HepG2 (cell line): ENCODE results near the gene ZNRF3. TPM values are rescaled to one million over a fixed set of nuclear protein-coding genes. Genes with fewer than 3 reads are reported as not detected.

Source experiments
- ATAC-seq: fragments of 200-7000 bp; cut with Tn5 transposase; 3 replicates; pipeline ENCODE4 v1.9.1; 2020; ENCODE audit warnings: mild to moderate bottlenecking, moderate library complexity
- BruUV-seq: library from RNA; stranded (reverse); fragments of 400-500 nt; replicated peaks from 2 replicates; lab custom pipeline; 2021; lab: Mats Ljungman, UMichigan
- CTCF ChIA-PET: fragments of 300-600 bp; formaldehyde crosslinking; extraction: SDS; loops from one replicate; lab custom pipeline; 2021; ENCODE audit warnings: low total read pairs, inconsistent platforms, low intra/inter-chr PET ratio; lab: Yijun Ruan, JAX
- POLR2A ChIA-PET: fragments of 350-600 bp; sonication (Branson Sonifier 250); formaldehyde crosslinking; loops from one replicate; lab custom pipeline; 2020; ENCODE audit warnings: antibody characterized with exemption, inconsistent platforms; lab: Yijun Ruan, JAX
- DNase-seq: peaks from one replicate; pipeline ENCODE4 v3.0.0-alpha.2; 2015; ENCODE audit warnings: low spot score
- FAIRE-seq: peaks from 3 replicates; lab custom pipeline; 2011; peaks lifted over from hg19 to GRCh38; lab: Jason Lieb, UNC
- H2AFZ ChIP-seq: one replicate; pipeline ENCODE4 v1.6.1; 2011; ENCODE audit warnings: low read length, inconsistent platforms
- H3K27ac ChIP-seq: fragments of 300-600 bp; 3 replicates; pipeline ENCODE4 v1.8.0; 2011; ENCODE audit warnings: mixed run types, mild to moderate bottlenecking, mixed read lengths, low read length, inconsistent platforms; ENCODE audit not compliant: insufficient read depth; ENCODE audit errors: extremely low read length
- H3K27me3 ChIP-seq, 2 experiments: fragments of 200-600 bp in 1 of 2; 2 replicates in 1 of 2; 3 replicates in 1 of 2; pipeline versions ENCODE4 v1.6.0 to v1.8.0; 2011; ENCODE audit warnings: low read length in 2 of 2, mild to moderate bottlenecking in 2 of 2, moderate library complexity in 2 of 2, inconsistent platforms in 1 of 2; ENCODE audit not compliant: insufficient read depth in 2 of 2, control insufficient read depth in 1 of 2
- H3K36me3 ChIP-seq, 2 experiments: fragments of 200-600 bp in 1 of 2; replicated peaks in 1 of 2; 2 replicates in 1 of 2; 3 replicates in 1 of 2; pipeline versions ENCODE4 v1.5.1 to v1.8.0; 2011; ENCODE audit warnings: low read length in 2 of 2, inconsistent platforms in 1 of 2; ENCODE audit not compliant: insufficient read depth in 2 of 2, control insufficient read depth in 1 of 2
- H3K4me1 ChIP-seq: 2 replicates; pipeline ENCODE4 v1.5.1; 2012; ENCODE audit warnings: low read length, inconsistent platforms; ENCODE audit not compliant: insufficient read depth
- H3K4me2 ChIP-seq: 2 replicates; pipeline ENCODE4 v1.6.0; 2011; ENCODE audit warnings: low read depth, low read length, inconsistent platforms
- H3K4me3 ChIP-seq, 3 experiments: fragments of 200-600 bp in 1 of 3; sonication (generic), shearing (Covaris generic) in 1 of 3; replicated peaks in 1 of 3; 2 replicates each; pipeline ENCODE4 v1.5.1; 2011 to 2016; ENCODE audit warnings: low read length in 3 of 3, inconsistent platforms in 2 of 3, low read depth in 2 of 3, mild to moderate bottlenecking in 2 of 3, control low read depth in 1 of 3, mixed read lengths in 1 of 3; ENCODE audit not compliant: insufficient read depth in 1 of 3
- H3K79me2 ChIP-seq: one replicate; pipeline ENCODE4 v1.6.1; 2011; ENCODE audit warnings: low read length, inconsistent platforms; ENCODE audit not compliant: insufficient read depth
- H3K9ac ChIP-seq: 2 replicates; pipeline ENCODE4 v1.6.0; 2011; ENCODE audit warnings: mild to moderate bottlenecking, low read depth, low read length, inconsistent platforms; ENCODE audit not compliant: insufficient read depth
- H3K9me3 ChIP-seq: 2 replicates; pipeline ENCODE4 v1.5.1; 2012; ENCODE audit warnings: mild to moderate bottlenecking, low read length
- H4K20me1 ChIP-seq: 2 replicates; pipeline ENCODE4 v1.6.0; 2011; ENCODE audit warnings: inconsistent platforms, mild to moderate bottlenecking, low read length, moderate library complexity; ENCODE audit not compliant: insufficient read depth
- AGO2 ChIP-seq: fragments of 200-400 bp; formaldehyde crosslinking; optimal IDR thresholded peaks from 2 replicates; pipeline ENCODE3; 2017; ENCODE audit warnings: mild to moderate bottlenecking, low read depth, low read length, moderate library complexity
- FOSL2 ChIP-seq: sonication (generic); formaldehyde crosslinking; IDR thresholded peaks from 2 replicates; pipeline ENCODE4 v1.4.0; 2020; ENCODE audit warnings: missing genetic modification reagents
- HOMEZ ChIP-seq: IDR thresholded peaks from 2 replicates; pipeline ENCODE4 v1.6.1; 2016; ENCODE audit warnings: low read depth
- POLR2G ChIP-seq: fragments of 200-400 bp; formaldehyde crosslinking; IDR thresholded peaks from 2 replicates; pipeline ENCODE4 v1.6.1; 2018; ENCODE audit warnings: mild to moderate bottlenecking, low read depth, low read length, moderate library complexity
- RBM22 ChIP-seq: fragments of 200-400 bp; formaldehyde crosslinking; optimal IDR thresholded peaks from 2 replicates; pipeline ENCODE3; 2017; ENCODE audit warnings: mild to moderate bottlenecking, low read length, moderate library complexity
- TBL1XR1 ChIP-seq: fragments of 150-350 bp; IDR thresholded peaks from 2 replicates; pipeline ENCODE4 v1.6.1; 2014; ENCODE audit warnings: borderline replicate concordance, low read length; ENCODE audit not compliant: partially characterized antibody
- ZNF446 ChIP-seq: sonication (generic); formaldehyde crosslinking; IDR thresholded peaks from 2 replicates; pipeline ENCODE4 v1.5.0; 2020; ENCODE audit warnings: mild to moderate bottlenecking, missing genetic modification reagents
- ZNF615 ChIP-seq: sonication (generic); formaldehyde crosslinking; IDR thresholded peaks from 2 replicates; pipeline ENCODE4 v1.5.0; 2020; ENCODE audit warnings: mild to moderate bottlenecking, missing genetic modification reagents, borderline replicate concordance
- WGBS: methylation state at CpG from one replicate; pipeline ENCODE4 v1.1.6; 2017; ENCODE audit warnings: low lambda C conversion rate; 5-methylcytosine and 5-hydroxymethylcytosine counted together
- in situ Hi-C: cut with HindIII; loops from 2 replicates; pipeline ENCODE4 v1.10.0; 2017; ENCODE audit warnings: low pct_unique_long_range_greater_than_20kb; ENCODE audit not compliant: extremely low pct_ligation_motif_present
- intact Hi-C: fragments of 100-400 bp; cut with micrococcal nuclease; formaldehyde crosslinking; loops from one replicate; pipeline ENCODE4 v1.10.0; 2022; ENCODE audit not compliant: unreplicated experiment
- polyA plus RNA-seq, 8 experiments: library from polyadenylated mRNA; depleted of rRNA in 3 of 8; stranded (reverse) in 7 of 8; unstranded in 1 of 8; fragments of >200 nt; fragmentation: Illumina TruSeq in 4 of 8; extraction: Trizol in 4 of 8; gene quantifications; 2 replicates each; pipeline versions ENCODE4 v1.2.1 to v1.2.3, GENCODE V29; 2011 to 2016; ENCODE audit warnings: low read depth in 4 of 8, missing spikeins in 1 of 8, mixed read lengths in 1 of 8; ENCODE audit not compliant: insufficient read depth in 1 of 8
- total RNA-seq, 5 experiments: library from RNA; depleted of rRNA; stranded (reverse); fragments of >200 nt; fragmentation: Illumina TruSeq; extraction: Trizol; gene quantifications; 2 replicates each; pipeline ENCODE4 v1.2.3, GENCODE V29; 2016; ENCODE audit warnings: low read depth in 1 of 5

Gene ZNRF3
- total and polyA plus RNA-seq, 2 of the 13 experiments (the other 11 are each of a cell fraction or from before 2014, with no cell fraction given), result 20.3 to 36.7 TPM

GRCh38 chr22:29054251-29054767, 170.9 kb downstream of the ZNRF3 start (continued):
- TF ChIP-seq ZNF446 (CRISPR knock-in tag) (no peak), FOSL2 (CRISPR knock-in tag) (no peak)

GRCh38 chr22:29055192-29055830, 171.9 kb downstream of the ZNRF3 start:
- no peak for ATAC-seq
- no peaks in the 10 kb centered on the region for H3K79me2 ChIP-seq
- POLR2A ChIA-PET, result interaction anchor here (0.9 to 1.5 kb wide), 2 partner anchors 11 to 14 kb away, joined by 3 read pairs; no protein-coding TSS in a partner anchor
- H2AFZ ChIP-seq, result no peak overlapping the region
- no peak overlapping the region for H3K4me3 ChIP-seq
- CTCF ChIA-PET, result no interaction called here
- peaks cover 38% of the 10 kb centered on the region for H3K4me1 ChIP-seq
- 93% methylated on average over 14 of the region's 14 CpGs for WGBS
- H3K27ac ChIP-seq, result no peak overlapping the region
- no peak for TF ChIP-seq HOMEZ
- TF ChIP-seq RBM22, result peak; percentile 98
- TF ChIP-seq AGO2, result peak; percentile 51
- 0 out of 2 replicates have a peak, but pooled peaks have one; percentile 35 for TF ChIP-seq POLR2G
- TF ChIP-seq TBL1XR1, result no peak
- no peak for TF ChIP-seq ZNF615
- BruUV-seq, result no TSS peak
- peaks cover 10 to 11% of the 10 kb centered on the region in 2 experiments; a peak in 4 of 5 replicates for H3K36me3 ChIP-seq
- H3K4me2 ChIP-seq, result no peak overlapping the region
- H3K27me3 ChIP-seq, result no peaks in the 10 kb centered on the region
- H3K9ac ChIP-seq, result no peak overlapping the region
- no peak for FAIRE-seq
- H4K20me1 ChIP-seq, result peaks cover 9% of the 10 kb centered on the region
- intact Hi-C loops (no loop called here), in situ Hi-C loops (no loop called here)
- H3K9me3 ChIP-seq, result no peaks in the 10 kb centered on the region
- no peak for DNase-seq
